Activated CD4-positive, alpha-beta T cell treated with anti-CD3 and anti-CD28 coated beads for 1 hour (primary cell): ENCODE results near the gene ITGB1BP1.
"Not testable (repeated sequence)": the region's sequence is repeated elsewhere in the genome, so short reads cannot be mapped to it uniquely, and the experiment has no call there.

ENCODE experiments used
- DNase-seq: peaks from one replicate; pipeline ENCODE4 v3.0.0-alpha.2; 2020

The ITGB1BP1 gene

GRCh38 chr2:9400268-9401058 is 22.9 kb downstream of the ITGB1BP1 start:
- DNase-seq: no peak

GRCh38 chr2:9398881-9399780 is 24.2 kb downstream of the ITGB1BP1 start:
- no peak for DNase-seq

GRCh38 chr2:9398251-9398650 is 25.1 kb downstream of the ITGB1BP1 start:
- not testable (repeated sequence) for DNase-seq

GRCh38 chr2:9397201-9397600 is 26.1 kb downstream of the ITGB1BP1 start:
- DNase-seq: no peak

GRCh38 chr2:9394816-9395215 is 28.5 kb downstream of the ITGB1BP1 start:
- DNase-seq: no peak

- DNase-seq: no peak
Observed at GRCh38 chr2:9392898-9393765, 30.2 kb downstream of the ITGB1BP1 start.

- no peak for DNase-seq
Observed at GRCh38 chr2:9391961-9392720, 31.2 kb downstream of the ITGB1BP1 start.

- no peak for DNase-seq
Observed at GRCh38 chr2:9390991-9391390, 32.3 kb downstream of the ITGB1BP1 start.

- no peak for DNase-seq
Observed at GRCh38 chr2:9390151-9390850, 33.0 kb downstream of the ITGB1BP1 start.

GRCh38 chr2:9388950-9389911 is 34.1 kb downstream of the ITGB1BP1 start:
- no peak for DNase-seq

- DNase-seq: no peak
Observed at GRCh38 chr2:9388199-9388681, 35.1 kb downstream of the ITGB1BP1 start.

GRCh38 chr2:9385841-9386240 is 37.5 kb downstream of the ITGB1BP1 start:
- DNase-seq: no peak

- no peak for DNase-seq
Observed at GRCh38 chr2:9384521-9384920, 38.8 kb downstream of the ITGB1BP1 start.

GRCh38 chr2:9382604-9383235 is 40.6 kb downstream of the ITGB1BP1 start:
- DNase-seq: no peak

- no peak for DNase-seq
Observed at GRCh38 chr2:9380702-9381628, 42.4 kb downstream of the ITGB1BP1 start.

- no peak for DNase-seq
Observed at GRCh38 chr2:9379391-9379755, 44.0 kb downstream of the ITGB1BP1 start.

- no peak for DNase-seq
Observed at GRCh38 chr2:9378433-9379390, 44.6 kb downstream of the ITGB1BP1 start.
